Spleen (tissue), 7 donors: Measurements from ENCODE around the gene LSM8.

Experiments used
- CTCF ChIP-seq, 11 experiments: fragments of 200-600 bp in 7 of 11; fragments of 450-650 bp in 4 of 11; sonication (generic) in 4 of 11; IDR thresholded peaks in 8 of 11; conservative IDR thresholded peaks in 3 of 11; 1 replicate in 7 of 11; 2 replicates in 4 of 11; pipeline versions ENCODE4 v1.4.0 to v1.8.0; 2016 to 2021; ENCODE audit warnings: antibody characterized with exemption in 11 of 11, inconsistent platforms in 4 of 11, mild to moderate bottlenecking in 1 of 11
- POLR2A ChIP-seq, 3 donors: fragments of 450-650 bp; IDR thresholded peaks; one replicate each; pipeline ENCODE4 v1.5.1; 2017; ENCODE audit warnings: antibody characterized with exemption in 3 of 3, mild to moderate bottlenecking in 1 of 3
- POLR2AphosphoS5 ChIP-seq, 3 donors: sonication (generic); formaldehyde crosslinking; IDR thresholded peaks; one replicate each; pipeline ENCODE4 v1.5.1; 2017; ENCODE audit warnings: antibody characterized with exemption in 3 of 3
- donor health status: DM: no; HTN: no; CAD: no; lungs with moderate emphysema.
- donor health status: DM: no; HTN: no; CAD: no.
- donor health status: DM: no; HTN: no; CAD: no.

DNA sequence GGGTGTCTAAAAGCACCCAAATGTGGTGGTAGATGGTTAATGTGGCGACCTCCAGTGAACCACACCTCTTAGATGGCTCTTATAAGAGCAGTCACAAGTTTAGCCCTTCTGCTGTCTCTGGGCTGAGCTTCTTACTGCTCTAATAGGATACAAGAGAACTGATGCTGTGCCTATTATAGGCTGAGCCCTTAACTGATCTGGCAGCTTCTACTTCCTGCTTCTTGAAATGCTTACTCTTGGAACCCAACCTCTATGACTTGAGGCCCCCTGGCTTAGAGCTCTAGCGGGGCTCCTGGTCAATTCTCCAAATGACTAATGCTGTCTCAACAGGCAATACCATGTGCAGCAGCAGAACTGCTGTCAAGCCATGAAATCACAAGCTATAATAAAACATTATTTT lies 35.0 kb upstream of the LSM8 start:
- no peak for TF ChIP-seq CTCF (IDR thresholded peaks at IDR 0.05 in 8 of 11, conservative IDR thresholded peaks at IDR 0.05 in 3 of 11)
- no peak for TF ChIP-seq POLR2AphosphoS5 (IDR thresholded peaks at IDR 0.05)
- TF ChIP-seq POLR2A (IDR thresholded peaks at IDR 0.05) = no peak
